CD4-positive, alpha-beta T cell treated with Interferon alpha-2 for 1 hour (primary cell): ENCODE measurements around the gene CCDC12.

Source experiments
- DNase-seq, 2 donors: peaks; one replicate each; pipeline ENCODE4 v3.0.0-alpha.2; 2020 to 2022

The CCDC12 gene

GRCh38 chr3:46976326-46977190 lies at the start of gene CCDC12:
TSS of gene CCDC12 (minus strand) at chr3:46976745. CDS start at chr3:46976732, 13 bp downstream.
- peak; percentile 97 to 98 for DNase-seq

GRCh38 chr3:47024932-47025331 lies 48.4 kb upstream of the CCDC12 start:
- DNase-seq: no peak

GRCh38 chr3:47022641-47023071 lies 46.1 kb upstream of the CCDC12 start:
- no peak for DNase-seq

- DNase-seq: no peak
Measured at GRCh38 chr3:47020311-47020710, 43.8 kb upstream of the CCDC12 start.

- no peak for DNase-seq
Measured at GRCh38 chr3:47019201-47019600, 42.7 kb upstream of the CCDC12 start.

GRCh38 chr3:47018269-47018611 lies 41.7 kb upstream of the CCDC12 start:
- DNase-seq: no peak

GRCh38 chr3:47017504-47018268 lies 41.1 kb upstream of the CCDC12 start:
- DNase-seq: no peak

- peak in 1 of 2 donors; percentile 46 for DNase-seq
Measured at GRCh38 chr3:47016934-47017435, 40.4 kb upstream of the CCDC12 start.

- DNase-seq: no peak
Measured at GRCh38 chr3:47016086-47016933, 39.8 kb upstream of the CCDC12 start.

GRCh38 chr3:47015151-47015550 lies 38.6 kb upstream of the CCDC12 start:
- DNase-seq: no peak

- no peak for DNase-seq
Measured at GRCh38 chr3:47014036-47014435, 37.5 kb upstream of the CCDC12 start.

GRCh38 chr3:47013231-47013630 lies 36.7 kb upstream of the CCDC12 start:
- DNase-seq: no peak

GRCh38 chr3:47012342-47013230 lies 36.0 kb upstream of the CCDC12 start:
- DNase-seq: no peak

- DNase-seq: no peak
Measured at GRCh38 chr3:47011371-47011770, 34.8 kb upstream of the CCDC12 start.

GRCh38 chr3:47010910-47011309 lies 34.4 kb upstream of the CCDC12 start:
- DNase-seq: no peak

GRCh38 chr3:47010111-47010712 lies 33.7 kb upstream of the CCDC12 start:
- no peak for DNase-seq

GRCh38 chr3:47009225-47010110 lies 32.9 kb upstream of the CCDC12 start:
- DNase-seq: peak; percentile 81 to 88

- DNase-seq: no peak
Measured at GRCh38 chr3:47008851-47009224, 32.3 kb upstream of the CCDC12 start.

GRCh38 chr3:47008234-47008796 lies 31.8 kb upstream of the CCDC12 start:
- DNase-seq: no peak
